LNCAP (cell line): ENCODE data around the gene MKX.

Experiments used
- CTCF ChIP-seq: fragments of 450-650 bp; IDR thresholded peaks from 2 replicates; pipeline ENCODE4 v1.5.1; 2017; ENCODE audit warnings: mild to moderate bottlenecking

The MKX gene

GRCh38 chr10:27771231-27771630, 25.6 kb upstream of the MKX start:
- no peak for TF ChIP-seq CTCF

DNA sequence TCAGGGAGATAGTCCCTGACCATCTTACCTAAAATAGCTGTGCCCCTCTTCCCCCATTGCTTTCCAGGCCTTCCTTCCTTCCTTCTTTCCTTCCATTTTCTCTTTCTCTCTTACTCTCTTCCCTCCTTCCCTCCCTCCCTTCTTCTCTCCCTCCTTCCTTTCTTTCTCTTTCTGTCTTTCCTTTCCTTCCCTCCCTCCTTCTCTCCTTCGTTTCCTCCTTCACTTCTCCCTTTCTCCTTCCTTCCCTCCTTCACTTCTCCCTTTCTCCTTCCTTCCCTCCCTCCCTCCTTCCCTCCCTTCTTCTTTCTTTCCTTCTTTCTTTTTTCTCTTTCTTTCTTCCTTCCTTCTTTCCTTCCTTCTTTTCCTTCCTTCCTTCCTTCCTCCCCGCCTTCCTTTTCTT, 24.6 kb upstream of the MKX start:
- no peak for TF ChIP-seq CTCF

- no peak for TF ChIP-seq CTCF
Measured at GRCh38 chr10:27760867-27761266, 15.2 kb upstream of the MKX start.

DNA sequence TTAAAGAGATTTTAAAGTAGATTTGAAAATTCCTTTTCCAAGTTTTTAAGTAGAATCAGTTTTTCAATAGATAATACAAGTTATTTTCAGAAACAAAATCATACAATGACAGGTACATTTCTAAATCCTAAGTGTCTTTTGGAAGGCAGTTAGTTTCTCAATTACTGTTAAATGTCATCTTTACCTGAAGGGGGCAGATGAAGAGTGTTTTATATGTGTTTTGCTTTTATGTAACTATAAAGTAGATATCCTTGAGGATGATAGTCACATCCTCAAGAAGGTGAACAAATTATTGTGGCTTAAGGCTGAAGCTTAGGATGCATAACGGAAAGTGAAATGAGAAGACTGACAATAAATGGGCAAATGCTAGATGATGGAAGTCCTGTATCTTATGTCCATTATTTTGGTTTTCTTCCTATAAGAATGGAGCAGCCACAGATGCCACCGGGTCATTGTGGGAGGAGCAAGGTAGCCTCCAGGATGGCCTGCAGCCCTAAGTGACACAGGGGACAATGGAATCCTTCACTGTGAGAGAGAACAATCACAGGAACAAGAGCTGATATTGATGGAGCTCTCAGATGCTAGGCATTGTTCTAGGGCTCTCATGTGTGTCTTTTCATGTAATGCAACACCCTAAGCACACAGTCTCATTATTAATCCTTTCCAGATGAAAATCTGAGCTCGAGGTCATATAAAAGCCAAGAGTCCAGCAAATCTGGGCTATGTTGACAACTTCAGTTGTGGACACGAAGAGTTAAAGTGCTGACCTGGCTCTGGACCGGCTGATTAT, 14.1 kb upstream of the MKX start:
- TF ChIP-seq CTCF = peak; percentile 33; the same call in 1 of the 2 replicates

DNA sequence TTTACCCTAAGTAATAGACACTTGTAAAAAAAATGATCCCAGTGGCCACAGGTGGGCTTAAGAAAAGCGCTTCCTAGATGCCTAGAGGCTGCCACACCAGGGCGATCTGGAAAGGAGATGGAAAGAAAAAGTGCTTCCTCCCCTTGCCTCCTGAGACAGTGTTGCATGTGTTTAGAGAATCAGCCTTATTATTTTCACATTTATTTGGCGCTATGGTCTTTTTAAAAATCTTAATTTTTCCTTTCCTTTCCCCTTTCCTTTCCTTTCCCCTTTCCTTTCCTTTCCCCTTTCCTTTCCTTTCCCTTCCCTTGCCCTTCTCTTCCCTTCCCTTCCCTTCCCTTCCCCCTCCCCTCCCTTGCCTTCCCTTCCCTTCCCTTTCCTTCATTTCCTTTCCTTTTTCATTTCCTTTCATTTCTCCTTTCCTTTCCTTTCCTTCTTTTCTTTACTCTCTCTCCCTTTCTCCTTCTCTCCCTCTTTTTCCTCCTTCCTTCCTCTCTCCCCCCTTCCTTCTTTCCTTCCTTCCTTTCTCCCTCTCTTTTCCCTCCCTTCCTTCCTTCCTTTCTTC, 7.1 kb upstream of the MKX start:
- no peak for TF ChIP-seq CTCF

DNA sequence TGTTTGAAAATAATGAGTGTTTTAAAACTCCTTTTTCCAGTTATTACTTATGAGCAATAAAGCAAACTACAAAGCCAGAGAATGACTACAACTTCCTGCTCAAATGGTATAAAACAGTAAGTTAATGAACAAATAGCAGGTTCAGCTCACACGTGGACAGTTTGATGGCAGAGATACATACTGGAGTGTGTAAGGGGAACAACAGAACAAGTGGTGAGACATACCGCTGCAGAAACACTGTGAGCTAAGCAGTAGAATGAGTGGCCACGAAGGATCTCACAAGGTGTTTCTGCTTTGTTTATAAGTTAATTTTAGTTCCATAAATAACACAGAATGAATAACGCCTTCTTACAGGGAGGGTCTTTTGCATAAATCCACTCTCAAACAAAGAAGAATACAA, 3.0 kb upstream of the MKX start:
- TF ChIP-seq CTCF = no peak

DNA sequence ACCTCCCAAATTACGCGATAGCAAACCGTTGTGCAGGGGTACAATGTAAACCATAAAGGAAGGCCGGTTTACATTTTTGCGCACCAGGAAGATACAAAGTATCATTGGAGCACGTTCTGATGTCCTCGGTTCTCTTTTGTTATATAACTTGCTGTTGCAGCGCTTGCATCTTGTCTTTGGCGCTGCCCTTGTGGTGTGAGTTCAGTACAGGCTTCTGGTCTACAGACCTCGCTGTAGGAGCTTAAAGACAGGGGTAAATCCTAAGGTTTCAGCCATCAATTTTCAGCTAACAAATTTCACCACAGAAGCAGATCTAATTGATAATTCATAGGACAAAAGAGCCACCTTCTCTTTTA, 1.5 kb upstream of the MKX start:
- no peak for TF ChIP-seq CTCF
